Astrocyte of the cerebellum (primary cell): ENCODE data around the gene ICAM5.
A peak's percentile ranks its signal among the peaks of the same experiment; 100 is the strongest.

Experiments
- DNase-seq: peaks from one replicate; pipeline ENCODE4 v3.0.0-alpha.2; 2011; ENCODE audit warnings: low read depth
- H3K4me3 ChIP-seq: 2 replicates; pipeline ENCODE4 v1.5.1; 2011; ENCODE audit warnings: mild to moderate bottlenecking, low read depth, low read length, moderate library complexity
- in situ Hi-C: cut with HindIII; loops from 2 replicates; pipeline ENCODE4 v1.10.0; 2017; ENCODE audit warnings: low sequenced_read_pairs
- TF ChIP-seq, protein P1 (sequence below): IDR thresholded peaks from 2 replicates; pipeline ENCODE4 v1.5.1; 2012; ENCODE audit warnings: low read length, low read depth, moderate library complexity, mild to moderate bottlenecking; ENCODE audit errors: missing control alignments

ICAM5 gene

DNA sequence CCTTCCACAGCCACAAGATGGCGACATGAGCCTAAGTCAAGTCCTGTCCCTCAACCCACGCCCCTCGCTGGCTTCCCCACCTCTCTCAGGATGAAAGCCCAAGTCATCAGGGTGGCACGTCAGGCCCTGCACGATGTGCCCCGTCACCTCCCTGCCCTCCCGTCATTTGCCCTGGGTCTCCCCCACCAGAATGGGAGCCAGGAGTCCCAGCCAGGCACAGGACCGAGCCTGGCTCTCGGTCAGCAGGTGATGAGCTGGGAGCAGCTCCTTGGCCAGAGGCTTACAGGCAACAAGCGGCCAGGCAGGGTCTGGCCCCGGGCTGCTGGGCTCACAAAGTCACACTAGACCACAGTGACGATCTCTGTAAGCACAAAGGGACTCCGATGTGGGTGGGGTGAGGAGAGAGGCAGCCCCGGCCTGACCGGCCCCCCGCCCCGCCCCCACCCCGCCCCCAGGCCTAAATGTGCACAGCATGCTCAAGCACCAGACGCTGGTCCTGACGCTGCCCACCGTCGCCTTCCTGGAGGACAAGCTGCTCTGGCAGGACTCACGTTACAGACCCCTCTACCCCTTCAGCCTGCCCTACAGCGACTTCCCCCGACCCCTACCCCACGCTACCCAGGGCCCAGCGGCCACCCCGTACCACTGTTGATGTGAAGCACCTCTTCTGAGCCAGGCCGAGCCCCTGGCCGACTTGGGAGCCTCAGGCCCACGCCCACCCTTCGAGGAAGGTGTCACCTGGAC, 30.4 kb upstream of the ICAM5 start:
- no peak overlapping the region for H3K4me3 ChIP-seq
- TF ChIP-seq, protein P1, sequence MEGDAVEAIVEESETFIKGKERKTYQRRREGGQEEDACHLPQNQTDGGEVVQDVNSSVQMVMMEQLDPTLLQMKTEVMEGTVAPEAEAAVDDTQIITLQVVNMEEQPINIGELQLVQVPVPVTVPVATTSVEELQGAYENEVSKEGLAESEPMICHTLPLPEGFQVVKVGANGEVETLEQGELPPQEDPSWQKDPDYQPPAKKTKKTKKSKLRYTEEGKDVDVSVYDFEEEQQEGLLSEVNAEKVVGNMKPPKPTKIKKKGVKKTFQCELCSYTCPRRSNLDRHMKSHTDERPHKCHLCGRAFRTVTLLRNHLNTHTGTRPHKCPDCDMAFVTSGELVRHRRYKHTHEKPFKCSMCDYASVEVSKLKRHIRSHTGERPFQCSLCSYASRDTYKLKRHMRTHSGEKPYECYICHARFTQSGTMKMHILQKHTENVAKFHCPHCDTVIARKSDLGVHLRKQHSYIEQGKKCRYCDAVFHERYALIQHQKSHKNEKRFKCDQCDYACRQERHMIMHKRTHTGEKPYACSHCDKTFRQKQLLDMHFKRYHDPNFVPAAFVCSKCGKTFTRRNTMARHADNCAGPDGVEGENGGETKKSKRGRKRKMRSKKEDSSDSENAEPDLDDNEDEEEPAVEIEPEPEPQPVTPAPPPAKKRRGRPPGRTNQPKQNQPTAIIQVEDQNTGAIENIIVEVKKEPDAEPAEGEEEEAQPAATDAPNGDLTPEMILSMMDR, result peak; percentile 77
- in situ Hi-C loops, result no loop called here

DNA sequence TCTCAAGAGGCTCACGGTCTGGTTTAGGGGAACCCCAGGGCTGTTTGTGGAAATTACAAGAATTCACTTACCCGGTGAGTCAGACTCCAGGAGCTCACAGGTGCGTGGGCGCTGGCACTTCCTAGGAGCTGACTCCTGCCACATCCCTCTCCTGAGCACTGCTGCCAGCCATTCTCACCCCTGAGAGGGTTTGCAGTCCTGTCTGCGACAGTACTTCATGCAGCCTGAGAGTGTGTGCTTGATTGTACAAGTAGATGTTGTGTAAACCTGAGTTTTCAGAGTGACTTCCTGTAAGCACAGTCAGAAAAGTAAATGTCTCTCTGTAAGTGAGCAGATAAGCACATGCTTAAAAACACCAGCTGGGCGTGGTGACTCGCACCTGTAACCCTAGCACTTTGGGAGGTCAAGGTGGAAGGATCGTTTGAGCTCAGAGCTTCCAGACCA, 29.6 kb upstream of the ICAM5 start:
- H3K4me3 ChIP-seq, result no peak overlapping the region
- no peak for DNase-seq
- TF ChIP-seq, protein P1, result no peak
- in situ Hi-C loops, result no loop called here

More for the DNA sequence above, 30.4 kb upstream of the ICAM5 start:
- peak; percentile 71 for DNase-seq

DNA sequence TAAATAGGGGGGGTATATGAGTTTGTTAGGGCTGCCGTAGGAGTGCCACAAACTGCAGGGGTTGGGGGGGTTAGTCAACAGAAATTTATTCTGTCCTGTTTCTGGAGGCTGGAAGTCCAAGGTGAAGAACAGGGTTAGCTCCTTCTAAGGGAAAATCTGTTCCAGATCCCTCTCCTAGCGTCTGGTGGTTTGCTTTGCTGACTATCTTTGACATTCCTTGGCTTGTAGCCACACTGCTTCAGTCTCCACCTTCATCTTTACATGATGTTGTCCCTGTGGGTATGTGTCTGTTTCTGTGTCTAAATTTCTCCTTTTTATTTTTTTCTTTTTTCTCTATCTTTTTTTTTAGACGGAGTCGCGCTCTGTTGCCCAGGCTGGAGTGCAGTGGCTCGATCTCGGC, 27.0 kb upstream of the ICAM5 start:
- DNase-seq, result no peak
- TF ChIP-seq, protein P1, result no peak
- in situ Hi-C loops, result no loop called here
- H3K4me3 ChIP-seq, result no peak overlapping the region

DNA sequence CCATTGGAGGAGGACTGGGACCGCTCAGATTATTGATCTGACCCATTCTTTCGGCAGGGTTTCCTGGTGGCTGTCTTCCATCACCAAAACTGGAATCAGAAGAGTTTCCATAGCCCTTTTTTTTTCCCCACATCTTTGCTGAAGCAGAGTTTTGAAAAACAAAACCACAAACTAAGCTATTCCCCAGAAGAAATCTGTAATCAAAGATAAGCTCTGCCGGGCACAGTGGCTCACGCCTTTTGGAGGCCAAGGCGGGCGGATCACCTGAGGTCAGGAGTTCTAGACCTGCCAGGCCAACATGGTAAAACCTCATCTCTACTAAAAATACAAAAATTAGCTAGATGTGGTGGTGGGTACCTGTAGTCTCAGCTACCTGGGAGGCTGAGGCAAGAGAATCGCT, 23.0 kb upstream of the ICAM5 start:
- TF ChIP-seq, protein P1, result no peak
- in situ Hi-C loops, result no loop called here

DNA sequence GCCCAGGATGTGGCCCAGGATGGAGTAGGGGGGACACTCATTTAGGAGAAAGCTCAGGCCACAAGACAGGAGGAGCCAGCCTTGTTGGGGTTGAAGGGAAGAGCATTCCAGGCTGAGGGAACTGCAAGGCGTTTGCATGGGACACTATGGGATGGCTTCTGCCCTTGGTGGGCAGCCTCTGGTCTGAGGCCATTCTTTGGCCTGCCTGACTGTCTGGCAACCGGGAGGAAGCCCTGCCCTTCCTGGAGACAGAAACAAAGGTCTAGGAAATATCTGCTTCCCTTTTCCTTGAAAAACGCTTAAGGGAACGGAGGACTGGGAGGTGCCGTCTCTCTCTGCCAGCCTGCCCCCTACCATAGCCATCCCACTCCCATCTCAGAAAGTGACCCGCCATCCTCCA, 21.7 kb upstream of the ICAM5 start:
- no peak for DNase-seq
- TF ChIP-seq, protein P1, result no peak
- no peak overlapping the region for H3K4me3 ChIP-seq
- in situ Hi-C loops, result no loop called here

More for the DNA sequence above, 23.0 kb upstream of the ICAM5 start:
- DNase-seq, result no peak
- H3K4me3 ChIP-seq, result no peak overlapping the region

DNA sequence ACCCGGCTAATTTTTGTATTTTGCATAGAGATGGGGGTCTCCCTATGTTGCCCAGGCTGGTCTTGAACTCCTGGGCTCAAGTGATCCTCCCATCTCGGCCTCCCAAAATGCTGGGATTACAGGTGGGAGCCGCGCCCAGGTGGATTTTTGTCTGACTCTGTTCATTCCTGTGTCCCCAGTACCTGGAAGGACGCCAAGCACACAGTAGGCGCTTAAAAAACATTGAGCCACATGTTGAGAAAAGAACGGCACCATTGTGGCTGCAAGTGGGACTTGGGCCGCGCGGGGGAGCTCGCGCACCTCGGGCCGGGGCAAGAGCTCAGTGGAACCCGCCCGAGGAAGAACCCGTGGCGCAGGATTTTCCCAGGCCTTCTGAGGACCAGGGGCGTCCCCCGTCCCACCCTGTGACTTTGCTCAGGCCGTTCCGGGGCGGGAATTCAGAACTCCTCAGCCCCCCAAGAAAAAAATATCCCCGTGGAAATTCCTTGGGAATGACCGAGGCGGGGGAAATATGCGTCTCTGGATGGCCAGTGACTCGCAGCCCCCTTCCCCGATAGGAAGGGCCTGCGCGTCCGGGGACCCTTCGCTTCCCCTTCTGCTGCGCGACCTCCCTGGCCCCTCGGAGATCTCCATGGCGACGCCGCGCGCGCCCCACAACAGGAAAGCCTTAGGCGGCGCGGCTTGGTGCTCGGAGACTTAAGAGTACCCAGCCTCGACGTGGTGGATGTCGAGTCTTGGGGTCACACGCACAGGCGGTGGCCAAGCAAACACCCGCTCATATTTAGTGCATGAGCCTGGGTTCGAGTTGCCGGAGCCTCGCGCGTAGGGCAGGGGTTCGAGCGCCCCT, 20.2 kb upstream of the ICAM5 start:
- peak; percentile 28 for DNase-seq
- TF ChIP-seq, protein P1, result peak; percentile 91
- H3K4me3 ChIP-seq, result no peak overlapping the region
- in situ Hi-C loops, result no loop called here
